Upper lobe of left lung (tissue), 4 donors: ENCODE data around the gene CTAGE8.
"Not testable (repeated sequence)": the region's sequence is repeated elsewhere in the genome, so short reads cannot be mapped to it uniquely, and the experiment has no call there.

Source experiments
- EP300 ChIP-seq, 4 donors: sonication (generic); formaldehyde crosslinking; IDR thresholded peaks; one replicate each; pipeline ENCODE4 v1.5.1; 2017; ENCODE audit warnings: antibody characterized with exemption in 4 of 4, control low read depth in 2 of 4
- POLR2A ChIP-seq, 4 donors: fragments of 450-650 bp; IDR thresholded peaks; one replicate each; pipeline ENCODE4 v1.5.1; 2016 to 2017; ENCODE audit warnings: antibody characterized with exemption in 4 of 4, mild to moderate bottlenecking in 2 of 4
- POLR2AphosphoS5 ChIP-seq, 2 donors: sonication (generic); formaldehyde crosslinking; IDR thresholded peaks; one replicate each; pipeline ENCODE4 v1.5.1; 2017; ENCODE audit warnings: antibody characterized with exemption in 2 of 2
- TF ChIP-seq, protein P1 (sequence below), 6 experiments: fragments of 450-650 bp in 4 of 6; fragments of 200-600 bp in 2 of 6; sonication (generic) in 2 of 6; IDR thresholded peaks; one replicate each; pipeline ENCODE4 v1.5.1; 2016 to 2019; ENCODE audit warnings: antibody characterized with exemption in 6 of 6

DNA sequence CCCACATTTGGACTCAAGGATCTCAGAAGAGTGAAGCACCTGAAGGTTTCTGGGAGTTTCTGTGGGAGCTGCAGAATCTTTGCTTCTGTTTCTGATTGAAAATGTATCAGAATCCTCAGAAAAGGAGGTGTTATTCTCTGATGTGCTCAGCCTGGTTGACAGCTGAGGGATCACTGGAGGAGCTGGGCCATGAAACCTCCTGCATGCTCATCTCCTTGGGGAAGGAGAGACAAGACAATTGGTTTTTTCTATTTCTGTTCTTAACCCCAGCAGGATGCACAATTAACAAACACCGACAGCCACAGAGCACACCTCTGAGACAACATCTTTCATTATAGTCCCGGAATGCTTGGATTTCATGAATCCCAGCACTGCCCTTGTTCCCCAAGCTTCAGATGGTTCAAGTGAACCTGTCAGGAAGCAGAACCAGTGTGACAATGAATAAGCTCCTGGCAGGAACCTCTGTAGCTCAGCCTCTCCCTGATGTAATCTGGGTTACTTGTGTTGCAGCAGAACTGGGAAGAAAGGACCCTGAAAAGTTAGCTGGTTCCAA, 30.5 kb downstream of the CTAGE8 start:
- TF ChIP-seq, protein P1, sequence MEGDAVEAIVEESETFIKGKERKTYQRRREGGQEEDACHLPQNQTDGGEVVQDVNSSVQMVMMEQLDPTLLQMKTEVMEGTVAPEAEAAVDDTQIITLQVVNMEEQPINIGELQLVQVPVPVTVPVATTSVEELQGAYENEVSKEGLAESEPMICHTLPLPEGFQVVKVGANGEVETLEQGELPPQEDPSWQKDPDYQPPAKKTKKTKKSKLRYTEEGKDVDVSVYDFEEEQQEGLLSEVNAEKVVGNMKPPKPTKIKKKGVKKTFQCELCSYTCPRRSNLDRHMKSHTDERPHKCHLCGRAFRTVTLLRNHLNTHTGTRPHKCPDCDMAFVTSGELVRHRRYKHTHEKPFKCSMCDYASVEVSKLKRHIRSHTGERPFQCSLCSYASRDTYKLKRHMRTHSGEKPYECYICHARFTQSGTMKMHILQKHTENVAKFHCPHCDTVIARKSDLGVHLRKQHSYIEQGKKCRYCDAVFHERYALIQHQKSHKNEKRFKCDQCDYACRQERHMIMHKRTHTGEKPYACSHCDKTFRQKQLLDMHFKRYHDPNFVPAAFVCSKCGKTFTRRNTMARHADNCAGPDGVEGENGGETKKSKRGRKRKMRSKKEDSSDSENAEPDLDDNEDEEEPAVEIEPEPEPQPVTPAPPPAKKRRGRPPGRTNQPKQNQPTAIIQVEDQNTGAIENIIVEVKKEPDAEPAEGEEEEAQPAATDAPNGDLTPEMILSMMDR (IDR thresholded peaks at IDR 0.05) = not testable (repeated sequence)
- not testable (repeated sequence) for TF ChIP-seq POLR2AphosphoS5, POLR2A, EP300 (IDR thresholded peaks at IDR 0.05)
